HEK293T (cell line): Measurements from ENCODE around the gene GOPC.

Source experiments
- CTCF ChIA-PET: fragments of 350-600 bp; formaldehyde crosslinking; extraction: SDS; loops from one replicate; lab custom pipeline; 2021; ENCODE audit warnings: antibody characterized with exemption, inconsistent platforms; lab: Yijun Ruan, JAX
- POLR2A ChIA-PET: fragments of 350-600 bp; formaldehyde crosslinking; extraction: SDS; loops from one replicate; lab custom pipeline; 2020; ENCODE audit warnings: antibody characterized with exemption, inconsistent platforms; lab: Yijun Ruan, JAX
- DNase-seq: peaks from one replicate; pipeline ENCODE4 v3.0.0; 2012; ENCODE audit warnings: mixed read lengths; ENCODE audit errors: extremely low spot score
- ARNT ChIP-seq: fragments of 450-650 bp; IDR thresholded peaks from 2 replicates; pipeline ENCODE4 v1.6.1; 2017; ENCODE audit warnings: mild to moderate bottlenecking
- BHLHE40 ChIP-seq: fragments of 450-650 bp; IDR thresholded peaks from 2 replicates; pipeline ENCODE4 v1.6.1; 2016; ENCODE audit warnings: mild to moderate bottlenecking, moderate library complexity, borderline replicate concordance
- CTBP1 ChIP-seq: fragments of 450-650 bp; IDR thresholded peaks from 2 replicates; pipeline ENCODE4 v1.6.1; 2016; ENCODE audit warnings: borderline replicate concordance
- ELF4 ChIP-seq: fragments of 450-650 bp; IDR thresholded peaks from 2 replicates; pipeline ENCODE4 v1.6.1; 2017; ENCODE audit warnings: antibody characterized with exemption
- FOXA1 ChIP-seq: fragments of 450-650 bp; IDR thresholded peaks from 2 replicates; pipeline ENCODE4 v1.6.1; 2016; ENCODE audit warnings: mild to moderate bottlenecking
- FOXK2 ChIP-seq: fragments of 450-650 bp; IDR thresholded peaks from 2 replicates; pipeline ENCODE4 v1.6.1; 2016; ENCODE audit warnings: mild to moderate bottlenecking
- FOXM1 ChIP-seq: fragments of 450-650 bp; IDR thresholded peaks from 2 replicates; pipeline ENCODE4 v1.6.1; 2017; ENCODE audit warnings: mild to moderate bottlenecking, borderline replicate concordance
- HDGF ChIP-seq: fragments of 450-650 bp; IDR thresholded peaks from 2 replicates; pipeline ENCODE4 v1.6.1; 2017; ENCODE audit warnings: antibody characterized with exemption, borderline replicate concordance
- L3MBTL2 ChIP-seq: fragments of 450-650 bp; conservative IDR thresholded peaks from 2 replicates; pipeline ENCODE4 v1.6.1; 2016; ENCODE audit warnings: mild to moderate bottlenecking
- LEF1 ChIP-seq: fragments of 450-650 bp; IDR thresholded peaks from 2 replicates; pipeline ENCODE4 v1.6.1; 2017; ENCODE audit warnings: mild to moderate bottlenecking, borderline replicate concordance
- NFRKB ChIP-seq: fragments of 450-650 bp; IDR thresholded peaks from 2 replicates; pipeline ENCODE4 v1.6.1; 2016; ENCODE audit warnings: mild to moderate bottlenecking, moderate library complexity
- PKNOX1 ChIP-seq: fragments of 450-650 bp; IDR thresholded peaks from 2 replicates; pipeline ENCODE4 v1.6.1; 2016
- SP1 ChIP-seq: fragments of 450-650 bp; IDR thresholded peaks from 2 replicates; pipeline ENCODE4 v1.6.1; 2017
- SUZ12 ChIP-seq: fragments of 450-650 bp; IDR thresholded peaks from 2 replicates; pipeline ENCODE4 v1.6.1; 2016; ENCODE audit warnings: mild to moderate bottlenecking
- TARDBP ChIP-seq: fragments of 450-650 bp; IDR thresholded peaks from 2 replicates; pipeline ENCODE4 v1.6.1; 2016
- ZNF384 ChIP-seq: fragments of 450-650 bp; IDR thresholded peaks from 2 replicates; pipeline ENCODE4 v1.6.1; 2016

Gene GOPC

DNA sequence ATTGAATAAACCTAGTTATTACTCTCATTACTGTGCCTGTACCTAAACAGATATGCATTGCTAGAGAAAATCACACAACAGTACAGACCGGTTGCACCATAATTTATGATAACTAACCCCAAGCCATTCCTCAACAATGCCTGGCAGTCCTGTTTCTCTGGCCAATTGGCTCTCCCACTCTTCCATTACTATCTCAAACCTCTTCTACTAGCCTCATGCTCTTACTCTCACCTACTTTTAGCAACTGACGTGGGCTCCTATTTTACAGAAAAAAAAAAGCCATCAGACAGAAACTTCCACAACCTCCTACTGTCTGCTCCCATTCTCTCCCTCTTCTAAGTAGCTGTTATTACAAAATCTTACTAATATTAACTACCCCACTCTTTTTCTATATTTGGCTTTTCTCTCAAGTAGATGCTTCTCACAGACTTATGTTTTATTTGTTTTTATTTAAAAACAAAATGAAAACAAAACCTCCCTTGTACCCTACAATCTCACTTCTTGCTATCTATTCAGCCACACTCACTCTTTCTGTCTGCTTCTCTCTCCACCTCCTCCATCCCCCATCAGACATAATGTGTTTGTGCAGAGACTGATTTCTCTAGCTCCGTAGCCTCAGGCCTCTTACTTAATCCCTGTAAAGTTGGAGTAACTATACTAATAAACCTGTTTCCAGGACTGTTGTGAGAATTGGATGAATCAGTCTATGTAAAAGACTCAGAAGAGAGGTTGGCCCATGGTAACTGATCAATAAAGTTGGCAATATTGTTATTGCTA lies 9.1 kb downstream of the GOPC start:
- ChIA-PET CTCF (no interaction called here), POLR2A (interaction anchor here (1.3 kb wide), 1 partner anchor 9 kb away, joined by 5 read pairs; the partner anchor contains the start of gene GOPC)
- no peak for TF ChIP-seq L3MBTL2
- TF ChIP-seq SUZ12: no peak
- no peak for TF ChIP-seq CTBP1
- TF ChIP-seq TARDBP: no peak
- TF ChIP-seq NFRKB: no peak
- no peak for TF ChIP-seq BHLHE40
- TF ChIP-seq ELF4: no peak
- TF ChIP-seq FOXK2: no peak
- no peak for TF ChIP-seq ARNT
- no peak for TF ChIP-seq PKNOX1
- TF ChIP-seq LEF1: no peak
- no peak for TF ChIP-seq ZNF384
- TF ChIP-seq SP1: no peak
- no peak for DNase-seq

DNA sequence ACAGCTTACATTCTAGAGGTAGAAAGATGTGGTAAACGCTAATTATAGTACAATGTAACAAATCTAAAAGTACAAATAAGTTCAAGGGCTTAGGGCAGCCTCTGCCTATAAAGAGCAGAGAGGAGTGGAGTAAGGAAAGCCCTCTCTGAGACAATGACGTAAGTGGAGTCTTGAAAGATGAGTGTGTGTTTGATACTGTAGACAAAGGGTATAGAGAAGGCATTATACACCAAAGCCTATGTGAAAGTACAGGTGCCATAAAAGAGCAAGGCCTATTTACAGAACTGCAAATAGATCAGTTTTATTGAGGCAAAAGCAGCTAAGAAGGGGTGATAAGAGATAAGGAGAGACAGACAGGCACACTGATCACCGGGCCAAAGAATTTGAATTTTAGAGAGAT lies 10.9 kb downstream of the GOPC start:
- no peak for DNase-seq
- ChIA-PET CTCF (no interaction called here), POLR2A (interaction anchor here (2.8 kb wide), 1 partner anchor 11 kb away, joined by 14 read pairs; the partner anchor contains the start of gene GOPC)

DNA sequence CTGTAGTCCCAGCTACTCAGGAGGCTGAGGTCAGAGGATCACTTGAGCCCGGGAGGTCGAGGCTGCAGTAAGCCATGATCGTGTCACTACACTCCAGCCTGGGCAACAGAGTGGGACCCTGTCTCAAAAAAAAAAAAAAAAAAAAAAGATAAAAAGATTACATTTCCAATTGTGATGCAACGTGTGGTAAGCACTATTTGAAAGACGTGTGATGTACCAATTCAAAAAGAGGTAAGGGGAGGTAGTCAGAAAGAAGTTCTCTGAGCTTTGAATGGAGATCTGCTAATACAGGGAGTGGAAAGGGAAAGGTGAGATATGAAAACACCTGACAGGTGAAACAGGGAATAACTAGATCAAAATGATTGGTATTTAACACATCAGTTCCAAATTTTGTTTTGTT lies 11.9 kb downstream of the GOPC start:
- no peak for DNase-seq
- POLR2A ChIA-PET: interaction anchor here (2.8 kb wide), 1 partner anchor 12 kb away, joined by 14 read pairs; the partner anchor contains the start of gene GOPC
- TF ChIP-seq ARNT (no peak), BHLHE40 (no peak), SP1 (no peak), PKNOX1 (no peak), CTBP1 (no peak), FOXK2 (no peak), LEF1 (no peak), FOXM1 (no peak), HDGF (no peak), SUZ12 (no peak), ELF4 (no peak), NFRKB (no peak), FOXA1 (no peak), ZNF384 (no peak), L3MBTL2 (no peak), TARDBP (no peak)
- CTCF ChIA-PET: no interaction called here

More for the DNA sequence above, 10.9 kb downstream of the GOPC start:
- TF ChIP-seq ZNF384: no peak
- TF ChIP-seq SUZ12: no peak
- no peak for TF ChIP-seq FOXA1
- no peak for TF ChIP-seq NFRKB

DNA sequence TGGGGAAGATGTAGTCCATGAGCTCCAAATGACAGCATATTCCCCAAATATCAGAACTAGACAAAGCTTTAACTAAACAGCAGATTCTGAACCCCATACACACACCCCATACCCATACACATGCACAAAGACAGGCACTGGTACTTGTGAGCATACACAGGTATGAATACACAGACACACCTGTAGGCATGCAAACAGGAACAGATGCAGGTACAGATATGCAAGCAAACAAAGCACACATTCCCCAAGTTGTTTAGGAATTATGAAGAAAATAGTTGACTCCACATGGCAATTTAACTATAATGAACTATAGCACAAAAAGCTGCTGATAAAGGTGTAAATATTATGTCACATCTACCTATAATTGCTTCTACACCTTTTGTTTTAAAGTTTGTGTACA lies 16.7 kb downstream of the GOPC start:
- TF ChIP-seq L3MBTL2 (no peak), PKNOX1 (no peak), SP1 (no peak), ARNT (no peak), ELF4 (no peak), FOXM1 (no peak), TARDBP (no peak), HDGF (no peak), BHLHE40 (no peak), ZNF384 (no peak), LEF1 (no peak), NFRKB (no peak), SUZ12 (no peak), FOXK2 (no peak), FOXA1 (no peak), CTBP1 (no peak)
- ChIA-PET CTCF (interaction anchor here (1.1 kb wide), 1 partner anchor 103 kb away, joined by 3 read pairs; no protein-coding TSS in a partner anchor), POLR2A (no interaction called here)
- no peak for DNase-seq

GRCh38 chr6:117574198-117574597 lies 28.1 kb downstream of the GOPC start:
- no peak for DNase-seq
- POLR2A ChIA-PET: interaction anchor here (0.7 kb wide), 1 partner anchor 319 kb away, joined by 3 read pairs; no protein-coding TSS in a partner anchor
- no peak for TF ChIP-seq L3MBTL2
- no peak for TF ChIP-seq BHLHE40
- TF ChIP-seq LEF1: no peak
- TF ChIP-seq CTBP1: no peak
- TF ChIP-seq ELF4: no peak
- no peak for TF ChIP-seq PKNOX1
- TF ChIP-seq HDGF: no peak
- TF ChIP-seq SUZ12: no peak
- no peak for TF ChIP-seq ARNT
- TF ChIP-seq FOXM1: no peak
- TF ChIP-seq ZNF384: no peak
- no peak for TF ChIP-seq FOXA1
- no peak for TF ChIP-seq TARDBP
- TF ChIP-seq NFRKB: no peak
- TF ChIP-seq SP1: no peak
- TF ChIP-seq FOXK2: no peak
- CTCF ChIA-PET: no interaction called here
